AG04450 (cell line): ENCODE data around the gene TRPT1. TPM values are rescaled to one million over a fixed set of nuclear protein-coding genes. Genes with fewer than 3 reads are reported as not detected.

Experiments
- CTCF ChIA-PET: fragments of 300-600, 350-600 bp; formaldehyde crosslinking; extraction: SDS; loops from one replicate; lab custom pipeline; 2022; ENCODE audit warnings: antibody characterized with exemption, inconsistent platforms; lab: Charles Lee
- POLR2A ChIA-PET: fragments of 350-600 bp; formaldehyde crosslinking; extraction: SDS; loops from one replicate; lab custom pipeline; 2021; ENCODE audit warnings: antibody characterized with exemption, inconsistent platforms; lab: Yijun Ruan, JAX
- DNase-seq: peaks from one replicate; pipeline ENCODE4 v3.0.0-alpha.2; 2011; ENCODE audit warnings: low read depth, low spot score
- H3K27ac ChIP-seq: one replicate; pipeline ENCODE4 v1.5.1; 2012; ENCODE audit warnings: low read depth, low read length, control low read depth
- H3K27me3 ChIP-seq: one replicate; pipeline ENCODE4 v1.6.0; 2012; ENCODE audit warnings: low read length; ENCODE audit not compliant: control insufficient read depth, insufficient read depth
- H3K4me3 ChIP-seq: 2 replicates; pipeline ENCODE4 v1.5.1; 2011; ENCODE audit warnings: mild to moderate bottlenecking, low read depth, low read length, control low read depth
- H3K9me3 ChIP-seq: 2 replicates; pipeline ENCODE4 v1.5.1; 2012; ENCODE audit warnings: low read length; ENCODE audit not compliant: control insufficient read depth, insufficient read depth
- polyA plus RNA-seq: library from polyadenylated mRNA; depleted of rRNA; stranded (reverse); fragments of >200 nt; gene quantifications from 2 replicates; pipeline ENCODE4 v1.2.3, GENCODE V29; 2011
- TF ChIP-seq, protein P1 (sequence below): IDR thresholded peaks from 2 replicates; pipeline ENCODE4 v1.5.1; 2011; ENCODE audit warnings: low read depth, low read length, control low read depth, inconsistent platforms

TRPT1 gene
- polyA plus RNA-seq, 1 experiment, result 21.6 TPM

DNA sequence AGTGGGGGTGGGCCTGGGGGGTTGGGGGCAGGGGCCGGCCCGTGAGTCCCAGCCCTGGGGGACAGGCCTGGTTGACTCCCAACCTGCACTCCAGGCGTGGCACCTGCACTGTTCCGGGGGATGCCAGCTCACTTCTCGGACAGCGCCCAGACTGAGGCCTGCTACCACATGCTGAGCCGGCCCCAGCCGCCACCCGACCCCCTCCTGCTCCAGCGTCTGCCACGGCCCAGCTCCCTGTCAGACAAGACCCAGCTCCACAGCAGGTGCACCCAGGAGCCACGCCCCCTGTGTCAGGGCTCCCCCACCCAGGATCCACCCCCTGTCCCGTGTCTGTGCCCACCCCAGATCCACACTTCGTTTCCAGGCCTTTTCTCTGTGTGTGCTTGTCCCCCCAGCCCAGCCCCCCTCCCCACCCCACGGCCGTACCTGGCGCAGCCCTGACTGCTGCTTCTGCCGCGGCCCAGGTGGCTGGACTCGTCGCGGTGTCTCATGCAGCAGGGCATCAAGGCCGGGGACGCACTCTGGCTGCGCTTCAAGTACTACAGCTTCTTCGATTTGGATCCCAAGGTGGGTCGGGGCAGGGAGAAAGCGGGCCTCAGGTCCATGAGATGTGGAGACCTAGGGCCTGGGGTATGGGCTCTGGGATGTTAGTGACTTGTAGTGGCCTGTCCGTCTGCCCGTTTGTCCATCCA is 14.7 kb downstream of the TRPT1 start:
- no peak for DNase-seq
- TF ChIP-seq, protein P1, sequence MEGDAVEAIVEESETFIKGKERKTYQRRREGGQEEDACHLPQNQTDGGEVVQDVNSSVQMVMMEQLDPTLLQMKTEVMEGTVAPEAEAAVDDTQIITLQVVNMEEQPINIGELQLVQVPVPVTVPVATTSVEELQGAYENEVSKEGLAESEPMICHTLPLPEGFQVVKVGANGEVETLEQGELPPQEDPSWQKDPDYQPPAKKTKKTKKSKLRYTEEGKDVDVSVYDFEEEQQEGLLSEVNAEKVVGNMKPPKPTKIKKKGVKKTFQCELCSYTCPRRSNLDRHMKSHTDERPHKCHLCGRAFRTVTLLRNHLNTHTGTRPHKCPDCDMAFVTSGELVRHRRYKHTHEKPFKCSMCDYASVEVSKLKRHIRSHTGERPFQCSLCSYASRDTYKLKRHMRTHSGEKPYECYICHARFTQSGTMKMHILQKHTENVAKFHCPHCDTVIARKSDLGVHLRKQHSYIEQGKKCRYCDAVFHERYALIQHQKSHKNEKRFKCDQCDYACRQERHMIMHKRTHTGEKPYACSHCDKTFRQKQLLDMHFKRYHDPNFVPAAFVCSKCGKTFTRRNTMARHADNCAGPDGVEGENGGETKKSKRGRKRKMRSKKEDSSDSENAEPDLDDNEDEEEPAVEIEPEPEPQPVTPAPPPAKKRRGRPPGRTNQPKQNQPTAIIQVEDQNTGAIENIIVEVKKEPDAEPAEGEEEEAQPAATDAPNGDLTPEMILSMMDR, result no peak
- no peak overlapping the region for H3K27ac ChIP-seq
- POLR2A ChIA-PET, result interaction anchor here (2.3 kb wide), 1 partner anchor 12 kb away, joined by 6 read pairs; no protein-coding TSS in a partner anchor
- CTCF ChIA-PET, result interaction anchor here (1.0 to 1.3 kb wide), 2 partner anchors 92 to 93 kb away, joined by 3 to 4 read pairs; no protein-coding TSS in a partner anchor
- H3K4me3 ChIP-seq, result no peak overlapping the region
- no peaks in the 10 kb centered on the region; the same call in 1 of the 2 replicates for H3K9me3 ChIP-seq
- H3K27me3 ChIP-seq, result no peaks in the 10 kb centered on the region

DNA sequence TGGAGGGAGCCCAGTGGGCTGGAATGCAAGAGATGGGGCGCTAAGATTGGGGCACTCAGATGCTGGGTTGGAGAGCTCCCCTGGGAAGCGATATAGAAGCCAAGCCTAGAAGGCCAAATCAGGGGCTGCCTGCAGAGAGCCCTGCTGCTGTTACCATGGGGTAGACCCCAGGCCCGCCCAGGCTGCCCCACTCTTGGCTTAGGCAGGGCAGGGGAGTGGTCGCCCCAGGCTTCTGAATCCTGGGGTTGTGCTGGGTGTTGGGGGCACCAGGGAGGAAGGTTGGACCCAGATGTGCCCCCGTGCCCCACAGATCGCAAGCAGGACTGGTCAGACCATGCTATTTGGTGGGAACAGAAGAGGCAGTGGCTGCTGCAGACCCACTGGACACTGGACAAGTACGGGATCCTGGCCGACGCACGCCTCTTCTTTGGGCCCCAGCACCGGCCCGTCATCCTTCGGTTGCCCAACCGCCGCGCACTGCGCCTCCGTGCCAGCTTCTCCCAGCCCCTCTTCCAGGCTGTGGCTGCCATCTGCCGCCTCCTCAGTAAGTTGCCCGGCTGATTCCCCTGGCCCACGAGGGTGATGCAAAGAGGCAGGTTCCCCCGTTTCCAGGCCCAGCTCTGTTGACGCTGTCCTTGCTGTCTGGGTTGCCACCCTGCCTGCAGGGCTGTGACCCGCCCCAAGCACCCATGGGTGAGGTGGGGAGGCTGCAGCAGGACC is 15.5 kb downstream of the TRPT1 start:
- Histone ChIP-seq H3K27ac (no peak overlapping the region), H3K4me3 (no peak overlapping the region), H3K27me3 (no peaks in the 10 kb centered on the region), H3K9me3 (no peaks in the 10 kb centered on the region; the same call in 1 of the 2 replicates)
- ChIA-PET POLR2A (interaction anchor here (0.9 to 2.3 kb wide), 2 partner anchors 10 to 13 kb away, joined by 3 to 6 read pairs; no protein-coding TSS in a partner anchor), CTCF (no interaction called here)
- TF ChIP-seq, protein P1, result no peak
- DNase-seq, result no peak

- DNase-seq, result no peak
- ChIA-PET CTCF (no interaction called here), POLR2A (interaction anchor here (2.3 kb wide), 1 partner anchor 14 kb away, joined by 6 read pairs; no protein-coding TSS in a partner anchor)
- no peak overlapping the region for H3K27ac ChIP-seq
- H3K4me3 ChIP-seq, result no peak overlapping the region
- no peaks in the 10 kb centered on the region; the same call in 1 of the 2 replicates for H3K9me3 ChIP-seq
- no peaks in the 10 kb centered on the region for H3K27me3 ChIP-seq
- TF ChIP-seq, protein P1, result no peak
Observed at GRCh38 chr11:64209563-64209843, 16.5 kb downstream of the TRPT1 start.

GRCh38 chr11:64208796-64209562 is 17.0 kb downstream of the TRPT1 start:
- no peaks in the 10 kb centered on the region; the same call in 1 of the 2 replicates for H3K9me3 ChIP-seq
- POLR2A ChIA-PET, result interaction anchor here (1.3 to 3.4 kb wide), 3 partner anchors 11 to 23 kb away, joined by 4 to 27 read pairs (median 6); partner anchors contain the start of gene STIP1
- CTCF ChIA-PET, result no interaction called here
- TF ChIP-seq, protein P1, result no peak
- DNase-seq, result no peak
- no peak overlapping the region for H3K27ac ChIP-seq
- no peaks in the 10 kb centered on the region for H3K27me3 ChIP-seq
- H3K4me3 ChIP-seq, result no peak overlapping the region
